Panc1 (cell line): ENCODE results near the gene WWOX.

ENCODE experiments used
- CTCF ChIP-seq: fragments of 450-650 bp; IDR thresholded peaks from 2 replicates; pipeline ENCODE4 v1.5.1; 2017; ENCODE audit warnings: mild to moderate bottlenecking
- POLR2AphosphoS5 ChIP-seq: IDR thresholded peaks from 2 replicates; pipeline ENCODE4 v1.6.1; 2012; ENCODE audit warnings: mild to moderate bottlenecking, low read depth, low read length, moderate library complexity
- TCF7L2 ChIP-seq: IDR thresholded peaks from 2 replicates; pipeline ENCODE4 v1.6.1; 2011; ENCODE audit warnings: mild to moderate bottlenecking, low read depth, low read length, inconsistent platforms

- peak; percentile 74 for TF ChIP-seq CTCF
- no peak for TF ChIP-seq POLR2AphosphoS5
- no peak for TF ChIP-seq TCF7L2
Measured at GRCh38 chr16:78770353-78771091, 671.1 kb downstream of the WWOX start.
